ENCODE results near the gene CLIP2.
"Not testable (repeated sequence)": the region's sequence is repeated elsewhere in the genome, so short reads cannot be mapped to it uniquely, and the experiment has no call there.

GRCh38 chr7:74414595-74415333, 125.6 kb downstream of the CLIP2 start:
- not testable (repeated sequence) for TF ChIP-seq CTCF (IDR thresholded peaks at IDR 0.05; ENCODE audit: poor library complexity, severe bottlenecking); EZH2 (IDR thresholded peaks at IDR 0.05; ENCODE audit: borderline replicate concordance, insufficient read depth, low read length, poor library complexity, severe bottlenecking); POLR2AphosphoS5 (IDR thresholded peaks at IDR 0.05); MXI1 (conservative IDR thresholded peaks at IDR 0.05; ENCODE audit: poor library complexity, severe bottlenecking); EP300 (conservative IDR thresholded peaks at IDR 0.05; ENCODE audit: poor library complexity, severe bottlenecking); RAD21 (conservative IDR thresholded peaks at IDR 0.05)

All from neural cell (in vitro differentiated cells).